SKM-1 (cell line): ENCODE measurements around the gene OPCML.

Source experiments
- DNase-seq: peaks from one replicate; lab custom pipeline; 2025; ENCODE audit not compliant: unreplicated experiment; lab: John Stamatoyannopoulos, UW

The OPCML gene

GRCh38 chr11:132960273-132961078 is 571.8 kb downstream of the OPCML start:
- DNase-seq, result no peak

- no peak for DNase-seq
Observed at GRCh38 chr11:132959693-132960092, 572.6 kb downstream of the OPCML start.

- DNase-seq, result no peak
Observed at GRCh38 chr11:132957881-132958280, 574.4 kb downstream of the OPCML start.

- no peak for DNase-seq
Observed at GRCh38 chr11:132948252-132948651, 584.0 kb downstream of the OPCML start.

DNA sequence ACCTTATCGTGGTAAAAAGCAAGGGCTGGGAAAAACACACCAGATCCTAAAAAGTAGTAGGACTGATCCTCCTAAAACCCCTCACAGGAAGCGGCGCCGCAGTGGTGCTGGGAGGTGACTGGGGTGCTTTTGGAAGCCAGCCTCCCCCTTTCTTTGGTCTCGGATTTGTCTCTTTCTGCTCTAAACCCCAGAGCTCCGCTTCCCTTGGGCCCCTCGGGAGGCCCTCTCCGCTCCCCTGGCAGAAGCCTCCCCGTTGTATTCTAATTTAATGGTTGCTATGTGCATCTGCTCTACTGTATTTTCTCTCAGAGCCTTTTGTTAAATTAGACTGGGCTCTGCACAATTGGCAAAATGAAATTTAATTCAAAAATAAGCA is 587.7 kb downstream of the OPCML start:
- DNase-seq, result no peak

DNA sequence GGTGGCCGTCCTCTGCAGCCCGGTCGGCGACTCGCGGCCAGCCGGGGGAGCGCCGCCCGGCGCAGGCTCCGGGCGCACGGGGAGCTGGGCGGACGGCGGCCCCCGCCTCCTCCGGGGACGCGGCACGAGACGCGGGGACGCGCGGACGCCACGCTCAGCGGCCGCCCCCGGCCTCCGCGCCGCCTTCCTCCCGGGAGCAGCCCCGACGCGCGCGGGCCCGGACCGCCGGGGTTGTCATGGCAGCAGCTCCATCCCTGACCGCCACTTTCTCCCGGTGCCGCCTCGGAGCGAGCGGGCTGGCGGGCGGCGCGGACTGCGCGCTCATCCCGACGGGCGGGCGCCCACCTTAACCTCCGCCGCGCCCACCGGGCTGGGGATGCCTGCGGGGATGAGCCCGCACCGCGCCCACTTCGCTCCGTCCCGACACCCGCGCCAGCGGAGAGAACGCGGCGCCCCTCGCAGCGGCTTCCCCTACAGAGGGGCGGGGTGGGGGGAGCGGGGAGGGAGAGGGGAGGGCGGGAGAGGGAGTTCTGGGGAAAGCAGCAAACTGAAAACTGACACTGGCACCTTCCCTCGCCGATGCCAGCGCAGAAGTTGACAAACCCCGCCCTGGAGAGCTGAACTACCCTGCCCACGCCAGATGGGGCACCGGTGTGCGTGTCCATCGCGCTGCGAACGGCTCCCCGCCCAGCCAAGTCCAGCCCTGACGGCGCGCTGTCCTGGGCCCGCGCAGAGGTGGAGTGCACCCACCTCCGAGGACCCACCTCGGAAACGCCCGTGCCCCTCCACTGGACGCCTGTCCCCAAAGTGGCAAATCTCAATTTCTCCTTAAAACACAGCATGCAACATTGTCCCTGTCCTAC is 588.4 kb downstream of the OPCML start:
- DNase-seq, result no peak

DNA sequence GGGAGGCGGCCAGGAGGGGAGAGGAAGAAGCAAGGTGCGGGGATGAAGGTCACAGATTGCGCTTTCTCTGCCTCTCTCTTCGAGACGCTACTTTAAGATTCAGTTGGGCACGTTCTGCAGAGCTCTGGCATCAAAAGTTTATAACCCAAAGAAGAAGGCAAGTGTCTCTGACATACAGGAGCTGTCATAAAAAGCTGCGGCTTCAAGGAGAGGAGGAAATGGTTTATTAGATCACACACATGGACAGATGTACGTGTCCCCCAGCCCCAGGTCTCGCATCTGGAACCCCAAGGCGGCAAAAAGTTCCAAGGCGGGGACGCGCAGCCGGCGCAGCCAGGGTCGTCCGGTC is 589.0 kb downstream of the OPCML start:
- DNase-seq, result no peak

DNA sequence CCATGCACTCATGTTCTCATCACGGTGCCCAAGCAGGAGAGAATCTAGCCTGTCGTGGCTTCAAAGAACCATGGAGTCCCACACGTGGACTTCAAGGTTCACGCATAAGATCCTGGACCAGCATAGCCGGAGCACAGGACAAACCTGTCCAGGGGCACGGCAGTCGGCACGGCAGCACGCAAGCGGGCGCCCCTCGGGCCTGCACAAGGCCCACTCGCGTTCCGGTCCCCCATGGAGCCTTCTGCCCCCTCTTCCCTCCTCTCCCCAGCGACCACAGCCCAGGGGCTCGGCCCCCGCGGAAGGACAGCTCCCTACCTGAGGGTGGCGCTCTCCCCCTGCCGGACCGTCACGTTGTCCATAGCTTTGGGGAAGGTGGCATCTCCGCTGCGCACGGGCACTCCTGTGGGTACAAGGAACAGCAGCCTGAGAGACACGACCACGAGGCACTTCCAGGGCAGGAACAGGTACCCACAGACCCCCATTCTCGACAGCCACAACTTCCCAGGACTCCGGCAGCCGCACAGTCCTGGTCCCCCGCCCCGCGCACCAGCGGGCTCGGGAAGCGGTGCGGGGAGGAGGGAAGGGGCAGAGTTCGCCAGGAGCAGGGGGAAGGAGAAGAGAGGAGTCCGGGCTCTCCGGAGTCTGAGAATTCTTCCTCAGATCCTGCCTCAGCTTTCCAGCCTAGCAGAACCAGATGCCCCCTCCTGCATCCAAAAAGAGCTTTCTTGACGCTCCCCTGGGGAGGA is 589.5 kb downstream of the OPCML start:
- no peak for DNase-seq

DNA sequence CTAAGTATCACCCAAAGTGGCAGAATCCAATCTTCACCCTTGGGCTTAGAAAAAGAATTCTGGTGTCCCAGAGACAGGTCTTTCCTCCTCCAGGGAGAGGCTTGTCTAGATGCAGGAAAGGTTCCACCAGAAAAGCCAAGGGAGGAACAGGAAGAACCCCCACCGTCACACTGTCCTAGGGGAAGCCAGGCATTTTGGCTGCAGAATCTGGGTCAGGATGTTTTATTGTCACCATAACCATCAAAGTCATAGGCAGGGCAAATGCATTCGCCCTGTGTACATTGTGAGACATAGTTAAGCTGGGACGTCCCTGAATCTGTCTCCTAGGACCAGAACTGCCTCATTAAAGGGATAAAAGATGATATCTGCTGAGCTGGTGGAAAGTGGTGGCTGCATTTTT is 590.5 kb downstream of the OPCML start:
- no peak for DNase-seq

DNA sequence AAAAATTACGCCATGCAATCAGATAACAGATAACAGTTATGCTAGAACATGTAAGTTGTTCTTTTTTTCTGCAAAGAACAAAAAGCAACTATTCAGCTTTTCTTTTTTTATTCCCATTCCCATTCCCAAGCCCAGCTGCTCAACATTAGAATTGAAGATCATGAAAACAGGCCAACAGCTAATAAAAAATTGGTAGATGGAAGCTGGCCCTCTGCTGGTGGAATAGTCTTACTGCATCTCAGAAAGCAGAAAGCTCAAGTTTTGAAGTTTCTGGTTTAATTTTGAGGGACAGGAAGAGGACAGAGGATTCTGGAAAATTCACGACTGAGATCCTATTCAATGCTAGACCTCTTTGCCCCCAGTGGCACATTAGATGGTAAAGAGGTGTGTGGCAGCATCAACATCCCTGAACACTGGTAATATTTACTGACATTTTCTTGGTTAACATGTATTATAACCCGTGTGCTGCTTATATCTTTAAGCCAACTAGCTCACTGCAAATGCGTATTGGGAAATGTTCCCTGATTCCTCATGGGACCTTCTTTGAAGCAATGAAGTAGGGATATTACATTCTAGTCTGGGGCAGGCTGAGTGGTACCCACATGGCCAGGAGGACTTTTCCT is 591.2 kb downstream of the OPCML start:
- no peak for DNase-seq

GRCh38 chr11:132937016-132937415 is 595.3 kb downstream of the OPCML start:
- DNase-seq, result no peak

- no peak for DNase-seq
Observed at GRCh38 chr11:132935383-132935782, 596.9 kb downstream of the OPCML start.

GRCh38 chr11:132933703-132934102 is 598.6 kb downstream of the OPCML start:
- DNase-seq, result no peak

GRCh38 chr11:132925825-132926469 is 606.4 kb downstream of the OPCML start:
- DNase-seq, result no peak

DNA sequence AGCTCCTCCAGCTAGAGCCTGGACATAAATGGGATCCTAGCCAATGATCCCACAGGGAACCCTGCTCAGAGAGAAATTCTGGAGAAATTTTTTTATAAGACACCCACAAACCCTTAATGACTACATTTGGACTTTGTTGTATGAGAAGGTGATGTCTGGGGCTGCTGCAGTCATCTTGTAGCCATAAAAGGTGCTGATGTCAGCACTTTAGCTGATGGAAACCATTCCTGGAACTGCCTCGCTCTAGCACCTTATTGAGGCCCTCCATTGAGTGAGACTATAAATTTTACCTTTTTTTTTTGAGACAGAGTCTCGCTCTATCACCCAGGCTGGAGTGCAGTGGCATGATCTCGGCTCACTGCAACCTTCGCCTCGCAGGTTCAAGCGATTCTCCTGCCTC is 610.7 kb downstream of the OPCML start:
- DNase-seq, result no peak

DNA sequence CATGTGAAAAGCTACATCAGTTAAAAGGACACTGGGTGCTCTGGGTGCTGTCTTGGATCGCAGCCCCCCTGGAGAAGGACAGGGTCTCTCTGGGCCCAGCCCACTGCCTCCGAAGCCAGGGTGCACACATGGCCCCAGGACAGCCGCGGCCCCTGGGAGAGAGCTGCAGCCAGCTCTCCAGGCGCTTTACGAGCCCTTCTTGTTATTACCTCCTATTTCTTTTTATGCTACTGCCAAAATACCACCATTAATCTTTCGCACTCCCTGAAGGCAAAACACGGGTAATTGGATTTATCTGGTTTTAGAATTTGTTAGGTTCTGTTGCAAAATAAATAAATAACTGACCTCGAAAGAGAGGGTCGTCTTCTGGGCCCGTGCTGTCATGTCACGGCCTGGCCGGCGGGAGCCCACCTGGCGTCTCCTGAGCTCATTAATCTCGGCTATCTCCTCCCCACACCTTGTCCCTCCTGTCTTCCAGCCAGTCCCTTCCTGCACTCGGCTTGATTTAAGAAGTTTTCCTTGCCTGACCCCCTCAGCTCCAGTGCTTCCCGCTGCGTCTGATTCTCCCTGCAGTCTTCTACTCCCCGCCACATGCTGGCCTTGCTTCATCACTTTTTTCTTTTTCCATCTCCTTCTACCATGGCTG is 611.7 kb downstream of the OPCML start:
- DNase-seq, result no peak

DNA sequence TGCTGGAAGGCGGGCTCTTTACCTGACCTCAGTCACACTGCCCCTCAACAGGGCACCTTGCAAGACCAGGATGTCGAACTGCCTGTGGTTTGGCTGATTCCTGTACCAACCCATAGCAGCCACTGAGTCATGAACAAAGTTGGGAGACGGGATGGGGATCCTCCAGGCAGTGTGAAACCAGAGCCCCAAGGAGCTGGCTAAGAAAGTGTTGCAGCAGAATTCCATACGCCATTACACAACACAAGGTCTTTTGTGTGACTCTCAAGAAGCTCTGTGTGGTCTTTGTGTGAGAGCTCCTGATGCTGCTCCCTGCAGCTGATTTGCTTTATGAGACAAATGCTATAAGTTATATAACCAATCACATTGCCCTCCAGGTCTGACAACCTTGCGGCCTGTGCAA is 617.7 kb downstream of the OPCML start:
- no peak for DNase-seq

- no peak for DNase-seq
Observed at GRCh38 chr11:132913886-132914285, 618.4 kb downstream of the OPCML start.

GRCh38 chr11:132913295-132913694 is 619.0 kb downstream of the OPCML start:
- DNase-seq, result no peak

- no peak for DNase-seq
Observed at GRCh38 chr11:132911186-132911585, 621.1 kb downstream of the OPCML start.
